Nephron progenitor cell (in vitro differentiated cells): ENCODE results near the gene SEL1L3.
A peak's percentile ranks its signal among the peaks of the same experiment; 100 is the strongest.

Experiments used
- DNase-seq: peaks from one replicate; pipeline ENCODE4 v3.0.0; 2021
- H3K27ac Mint-ChIP-seq: 2 replicates; pipeline ENCODE4 v1.8.0; 2021; ENCODE audit warnings: mild to moderate bottlenecking, moderate library complexity, mixed read lengths
- H3K27me3 Mint-ChIP-seq: 2 replicates; pipeline ENCODE4 v1.8.0; 2021; ENCODE audit warnings: mild to moderate bottlenecking, low read depth, mixed read lengths; ENCODE audit not compliant: poor library complexity
- H3K36me3 Mint-ChIP-seq: 2 replicates; pipeline ENCODE4 v1.8.0; 2021; ENCODE audit warnings: low read depth, mixed read lengths
- H3K4me1 Mint-ChIP-seq: 2 replicates; pipeline ENCODE4 v1.8.0; 2021; ENCODE audit warnings: mixed read lengths
- H3K4me3 Mint-ChIP-seq: 2 replicates; pipeline ENCODE4 v1.8.0; 2021; ENCODE audit warnings: mild to moderate bottlenecking, moderate library complexity, mixed read lengths
- H3K9me3 Mint-ChIP-seq: 2 replicates; pipeline ENCODE4 v1.8.0; 2021; ENCODE audit warnings: mild to moderate bottlenecking, moderate library complexity, mixed read lengths
- CTCF ChIP-seq: fragments of 200-600 bp; sonication (generic); IDR thresholded peaks from 2 replicates; pipeline ENCODE4 v1.5.0; 2021; ENCODE audit warnings: antibody characterized with exemption

Gene SEL1L3

GRCh38 chr4:25805255-25805860 lies 57.4 kb downstream of the SEL1L3 start:
- Mint-ChIP-seq H3K9me3 (no peaks in the 10 kb centered on the region), H3K4me3 (no peak overlapping the region), H3K27ac (no peak overlapping the region), H3K4me1 (peaks cover 12% of the 10 kb centered on the region), H3K36me3 (no peaks in the 10 kb centered on the region), H3K27me3 (no peaks in the 10 kb centered on the region)
- no peak for DNase-seq
- no peak for TF ChIP-seq CTCF

GRCh38 chr4:25803720-25804225 lies 59.0 kb downstream of the SEL1L3 start:
- Mint-ChIP-seq H3K4me1 (peaks cover 12% of the 10 kb centered on the region), H3K9me3 (no peaks in the 10 kb centered on the region), H3K27ac (no peak overlapping the region), H3K4me3 (no peak overlapping the region), H3K27me3 (no peaks in the 10 kb centered on the region), H3K36me3 (no peaks in the 10 kb centered on the region)
- TF ChIP-seq CTCF = no peak
- DNase-seq = no peak

GRCh38 chr4:25801594-25801993 lies 61.2 kb downstream of the SEL1L3 start:
- no peak overlapping the region for H3K27ac Mint-ChIP-seq
- H3K36me3 Mint-ChIP-seq = no peaks in the 10 kb centered on the region
- H3K27me3 Mint-ChIP-seq = peaks cover 2% of the 10 kb centered on the region
- H3K4me1 Mint-ChIP-seq = peaks cover 16% of the 10 kb centered on the region
- DNase-seq = no peak
- TF ChIP-seq CTCF = no peak
- no peak overlapping the region for H3K4me3 Mint-ChIP-seq
- no peaks in the 10 kb centered on the region for H3K9me3 Mint-ChIP-seq

- TF ChIP-seq CTCF = no peak
- DNase-seq = no peak
- H3K27ac Mint-ChIP-seq = no peak overlapping the region
- H3K36me3 Mint-ChIP-seq = no peaks in the 10 kb centered on the region
- H3K4me1 Mint-ChIP-seq = peaks cover 30% of the 10 kb centered on the region
- no peak overlapping the region for H3K4me3 Mint-ChIP-seq
- no peaks in the 10 kb centered on the region for H3K9me3 Mint-ChIP-seq
- peaks cover 2% of the 10 kb centered on the region for H3K27me3 Mint-ChIP-seq
Observed at GRCh38 chr4:25800245-25800644, 62.5 kb downstream of the SEL1L3 start.

GRCh38 chr4:25799522-25799921 lies 63.3 kb downstream of the SEL1L3 start:
- Mint-ChIP-seq H3K27me3 (peaks cover 2% of the 10 kb centered on the region), H3K27ac (peak overlapping the region; percentile 14), H3K4me3 (no peak overlapping the region), H3K9me3 (no peaks in the 10 kb centered on the region), H3K36me3 (peaks cover 2% of the 10 kb centered on the region), H3K4me1 (peaks cover 32% of the 10 kb centered on the region)
- DNase-seq = no peak
- no peak for TF ChIP-seq CTCF

- TF ChIP-seq CTCF = no peak
- DNase-seq = no peak
- H3K36me3 Mint-ChIP-seq = peaks cover 7% of the 10 kb centered on the region
- peaks cover 4% of the 10 kb centered on the region for H3K9me3 Mint-ChIP-seq
- peaks cover 25% of the 10 kb centered on the region for H3K4me1 Mint-ChIP-seq
- H3K27ac Mint-ChIP-seq = peak overlapping the region; percentile 78
- H3K27me3 Mint-ChIP-seq = peaks cover 2% of the 10 kb centered on the region
- H3K4me3 Mint-ChIP-seq = no peak overlapping the region
Observed at GRCh38 chr4:25797136-25797535, 65.7 kb downstream of the SEL1L3 start.
